Testis (tissue), 3 donors: Measurements from ENCODE around the gene BBS2. TPM values are rescaled to one million over a fixed set of nuclear protein-coding genes. Genes with fewer than 3 reads are reported as not detected.

ENCODE experiments used
- DNase-seq: peaks from one replicate; pipeline ENCODE4 v3.0.0-alpha.2; 2019
- H3K27ac ChIP-seq, 2 donors: fragments of 200-600 bp; sonication (generic); one replicate each; pipeline ENCODE4 v1.5.1; 2019
- H3K27me3 ChIP-seq: fragments of 200-600 bp; sonication (generic); one replicate; pipeline ENCODE4 v1.5.1; 2019
- H3K36me3 ChIP-seq: fragments of 200-600 bp; sonication (generic); one replicate; pipeline ENCODE4 v1.5.1; 2017; ENCODE audit warnings: low read depth; ENCODE audit errors: missing control alignments
- H3K4me1 ChIP-seq: fragments of 200-600 bp; sonication (generic); one replicate; pipeline ENCODE4 v1.5.1; 2019
- H3K4me3 ChIP-seq, 2 donors: fragments of 200-600 bp; sonication (generic); one replicate each; pipeline ENCODE4 v1.5.1; 2017 to 2019
- H3K9me3 ChIP-seq: fragments of 200-600 bp; sonication (generic); one replicate; pipeline ENCODE4 v1.5.1; 2017
- POLR2A ChIP-seq: fragments of 450-650 bp; IDR thresholded peaks from one replicate; pipeline ENCODE4 v1.6.1; 2017; ENCODE audit warnings: antibody characterized with exemption, mild to moderate bottlenecking, moderate library complexity
- WGBS, 2 donors: methylation state at CpG; one replicate each; pipeline ENCODE4 v1.1.5; 2018; 5-methylcytosine and 5-hydroxymethylcytosine counted together
- intact Hi-C: fragments of 100-400 bp; cut with DNase I; formaldehyde crosslinking; loops from one replicate; pipeline ENCODE4 v1.15.1; 2023; ENCODE audit warnings: low total_unique reads
- polyA plus RNA-seq: library from polyadenylated mRNA; stranded (reverse); fragments of 350-450 nt; fragmentation: Illumina TruSeq; extraction: RNeasy Lipid Tissue Mini Kit (QIAGEN cat#74804); gene quantifications from one replicate; pipeline ENCODE4 v1.2.3, GENCODE V29; 2014; ENCODE audit warnings: low read depth, low replicate concordance; ENCODE audit not compliant: insufficient read depth
- total RNA-seq, 2 donors: library from RNA; depleted of rRNA; stranded (reverse); fragments of >200 nt; gene quantifications; one replicate each; pipeline ENCODE4 v1.2.3, GENCODE V29; 2016
- TF ChIP-seq, protein P1 (sequence below), 3 experiments: fragments of 450-650 bp in 2 of 3; fragments of 200-600 bp in 1 of 3; sonication (generic) in 1 of 3; IDR thresholded peaks; one replicate each; pipeline ENCODE4 v1.5.1; 2016 to 2019; ENCODE audit warnings: antibody characterized with exemption in 3 of 3, mild to moderate bottlenecking in 2 of 3, moderate library complexity in 1 of 3

BBS2 gene
- total and polyA plus RNA-seq, 3 donors from 2014 or later = 70.3 to 83.6 (median 79.8) TPM

DNA sequence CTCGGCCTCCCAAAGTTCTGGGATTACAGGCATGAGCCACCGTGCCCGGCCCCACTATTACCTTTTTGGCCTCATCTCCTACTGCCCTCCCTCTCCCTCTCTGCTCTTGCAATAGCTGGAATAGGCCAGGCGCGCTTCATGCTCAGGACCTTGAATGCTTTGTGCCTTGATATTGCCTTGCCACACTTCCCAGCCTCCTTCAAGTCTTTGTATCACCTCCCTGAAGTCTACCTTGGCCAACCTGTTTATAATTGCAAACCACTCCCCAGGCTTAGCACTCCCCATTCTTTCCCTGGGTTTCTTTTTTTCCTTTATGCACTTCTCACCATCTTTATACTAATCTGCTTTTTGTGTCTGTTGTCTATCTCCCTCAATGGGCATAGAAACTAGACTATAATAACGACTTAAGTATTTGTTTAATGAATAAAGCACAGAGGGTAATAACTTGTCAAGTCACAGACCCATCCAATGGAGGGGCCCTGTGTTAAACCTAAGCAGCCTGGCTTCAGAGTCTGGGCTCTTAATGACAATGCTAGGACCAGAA is 61.8 kb downstream of the BBS2 start:
- no peak for TF ChIP-seq POLR2A
- TF ChIP-seq, protein P1, sequence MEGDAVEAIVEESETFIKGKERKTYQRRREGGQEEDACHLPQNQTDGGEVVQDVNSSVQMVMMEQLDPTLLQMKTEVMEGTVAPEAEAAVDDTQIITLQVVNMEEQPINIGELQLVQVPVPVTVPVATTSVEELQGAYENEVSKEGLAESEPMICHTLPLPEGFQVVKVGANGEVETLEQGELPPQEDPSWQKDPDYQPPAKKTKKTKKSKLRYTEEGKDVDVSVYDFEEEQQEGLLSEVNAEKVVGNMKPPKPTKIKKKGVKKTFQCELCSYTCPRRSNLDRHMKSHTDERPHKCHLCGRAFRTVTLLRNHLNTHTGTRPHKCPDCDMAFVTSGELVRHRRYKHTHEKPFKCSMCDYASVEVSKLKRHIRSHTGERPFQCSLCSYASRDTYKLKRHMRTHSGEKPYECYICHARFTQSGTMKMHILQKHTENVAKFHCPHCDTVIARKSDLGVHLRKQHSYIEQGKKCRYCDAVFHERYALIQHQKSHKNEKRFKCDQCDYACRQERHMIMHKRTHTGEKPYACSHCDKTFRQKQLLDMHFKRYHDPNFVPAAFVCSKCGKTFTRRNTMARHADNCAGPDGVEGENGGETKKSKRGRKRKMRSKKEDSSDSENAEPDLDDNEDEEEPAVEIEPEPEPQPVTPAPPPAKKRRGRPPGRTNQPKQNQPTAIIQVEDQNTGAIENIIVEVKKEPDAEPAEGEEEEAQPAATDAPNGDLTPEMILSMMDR (IDR thresholded peaks at IDR 0.05) = no peak

DNA sequence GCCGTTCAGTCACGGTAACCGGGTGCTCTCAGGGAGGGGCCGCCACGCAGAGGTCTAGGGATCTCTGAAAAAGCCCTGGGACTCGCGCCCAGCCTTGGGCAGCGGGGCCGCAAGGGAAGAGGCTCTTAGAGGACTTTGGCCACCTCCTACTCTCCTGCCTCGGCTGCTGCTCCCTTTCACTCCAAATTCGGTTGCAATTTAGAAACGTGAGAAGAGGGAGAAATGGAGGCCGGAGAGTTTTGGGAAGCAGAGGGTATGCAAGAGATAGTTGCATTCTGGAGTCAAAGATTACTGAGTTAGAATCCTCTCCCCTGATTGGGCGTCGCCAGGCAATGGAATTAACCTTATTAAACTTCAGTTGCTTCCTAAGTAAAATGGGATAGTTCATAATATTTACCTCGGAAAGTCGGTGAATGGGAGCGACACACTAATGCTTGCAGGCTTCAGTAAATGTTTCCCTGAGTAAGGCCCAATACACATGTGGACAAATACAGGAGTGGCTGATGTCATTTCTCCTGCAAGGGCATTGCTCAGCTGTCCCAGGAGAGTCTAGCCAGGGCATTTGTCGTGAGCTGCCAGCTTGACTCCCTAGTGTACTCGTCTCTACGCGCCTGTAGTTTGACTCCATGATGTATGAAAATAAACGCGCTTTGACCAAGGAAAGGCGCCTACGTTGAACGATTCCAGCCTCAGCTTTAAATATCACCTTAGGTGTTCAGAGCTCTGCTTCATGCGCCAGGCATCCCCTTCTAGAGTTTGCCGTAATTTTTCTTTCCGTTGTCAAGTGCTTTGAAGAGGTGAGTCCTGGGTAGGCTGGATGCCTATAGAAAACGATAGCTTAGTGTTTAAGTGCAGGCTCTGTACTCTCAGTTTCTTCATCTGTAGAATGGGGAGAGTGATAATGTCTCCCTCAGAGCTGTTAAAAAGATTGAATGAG is 67.8 kb downstream of the BBS2 start:
- Histone ChIP-seq H3K27me3 (no peaks in the 10 kb centered on the region), H3K27ac (peak overlapping the region; percentile 63 to 76), H3K9me3 (no peaks in the 10 kb centered on the region), H3K4me3 (peak overlapping the region; percentile 77 to 98), H3K36me3 (no peaks in the 10 kb centered on the region), H3K4me1 (peaks cover 20% of the 10 kb centered on the region)
- DNase-seq = peak; percentile 21
- TF ChIP-seq, protein P1 (IDR thresholded peaks at IDR 0.05) = no peak
- no peak for TF ChIP-seq POLR2A
- WGBS, 2 donors = 4 to 8% methylated on average over 25 to 31 of the region's 31 CpGs
- intact Hi-C loops = no loop called here

More for the DNA sequence above, 61.8 kb downstream of the BBS2 start:
- H3K4me3 ChIP-seq = no peak overlapping the region
- H3K36me3 ChIP-seq = no peaks in the 10 kb centered on the region
- no peaks in the 10 kb centered on the region for H3K4me1 ChIP-seq
- H3K27me3 ChIP-seq = no peaks in the 10 kb centered on the region
- DNase-seq = no peak
- H3K27ac ChIP-seq = no peak overlapping the region
- intact Hi-C loops = no loop called here
- 92 to 93% methylated on average over 6 of the region's 6 CpGs for WGBS, 2 donors
- H3K9me3 ChIP-seq = no peaks in the 10 kb centered on the region

DNA sequence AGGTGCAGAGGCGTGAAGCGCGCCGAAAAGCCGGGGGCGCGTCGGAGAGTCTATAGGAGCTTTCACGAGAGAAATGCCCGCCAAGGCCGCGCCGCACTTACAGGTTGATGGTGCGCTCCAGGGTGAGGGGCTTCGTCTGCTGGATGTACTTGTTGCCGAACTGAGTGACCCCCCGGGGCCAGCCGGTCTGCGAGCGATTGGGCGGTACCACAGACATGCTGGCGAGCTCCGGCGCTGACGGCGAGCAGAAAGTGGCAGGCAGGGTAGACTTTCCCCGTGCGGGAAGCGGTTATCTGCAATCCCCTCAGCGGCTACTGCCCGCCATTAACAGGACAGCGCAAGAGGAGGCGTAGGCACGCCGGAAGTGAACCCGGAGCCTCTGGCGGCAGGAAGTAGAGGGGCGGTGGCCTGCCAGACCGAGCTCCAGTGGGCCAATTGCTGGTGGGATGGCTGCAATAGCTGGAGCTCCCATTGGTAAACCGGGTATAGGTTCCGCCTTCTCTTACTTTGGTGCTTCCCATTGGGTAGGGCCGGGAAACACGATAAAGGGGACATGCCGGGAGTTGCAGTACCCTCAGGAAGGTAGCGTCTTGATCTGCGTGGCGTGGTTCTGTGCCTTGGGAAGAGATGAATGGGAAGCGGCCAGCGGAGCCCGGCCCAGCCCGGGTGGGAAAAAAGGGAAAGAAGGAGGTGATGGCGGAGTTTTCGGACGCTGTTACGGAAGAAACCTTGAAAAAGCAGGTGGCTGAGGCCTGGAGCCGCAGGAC is 68.7 kb downstream of the BBS2 start, which contains the start of the genes NUDT21 and OGFOD1:
Gene NUDT21 (minus strand): TSS at position 347 of the 767 bp plus-strand sequence. CDS start 130 bp downstream, at position 217.
Gene OGFOD1 (plus strand): TSS at position 569 of the 767 bp plus-strand sequence. CDS start 59 bp downstream, at position 628.
- WGBS, 2 donors = 0% methylated on average over 31 to 56 of the region's 56 CpGs
- H3K27me3 ChIP-seq = no peaks in the 10 kb centered on the region
- intact Hi-C loops = no loop called here
- DNase-seq = peak; percentile 99
- H3K9me3 ChIP-seq = no peaks in the 10 kb centered on the region
- H3K4me1 ChIP-seq = peaks cover 20% of the 10 kb centered on the region
- peak within 1 kb of the TSS; percentile 77 to 98 for H3K4me3 ChIP-seq
- no peaks in the 10 kb centered on the region for H3K36me3 ChIP-seq
- H3K27ac ChIP-seq = peak within 1 kb of the TSS; percentile 63 to 76
- TF ChIP-seq POLR2A = peak; percentile 47
- TF ChIP-seq, protein P1 (IDR thresholded peaks at IDR 0.05) = no peak

DNA sequence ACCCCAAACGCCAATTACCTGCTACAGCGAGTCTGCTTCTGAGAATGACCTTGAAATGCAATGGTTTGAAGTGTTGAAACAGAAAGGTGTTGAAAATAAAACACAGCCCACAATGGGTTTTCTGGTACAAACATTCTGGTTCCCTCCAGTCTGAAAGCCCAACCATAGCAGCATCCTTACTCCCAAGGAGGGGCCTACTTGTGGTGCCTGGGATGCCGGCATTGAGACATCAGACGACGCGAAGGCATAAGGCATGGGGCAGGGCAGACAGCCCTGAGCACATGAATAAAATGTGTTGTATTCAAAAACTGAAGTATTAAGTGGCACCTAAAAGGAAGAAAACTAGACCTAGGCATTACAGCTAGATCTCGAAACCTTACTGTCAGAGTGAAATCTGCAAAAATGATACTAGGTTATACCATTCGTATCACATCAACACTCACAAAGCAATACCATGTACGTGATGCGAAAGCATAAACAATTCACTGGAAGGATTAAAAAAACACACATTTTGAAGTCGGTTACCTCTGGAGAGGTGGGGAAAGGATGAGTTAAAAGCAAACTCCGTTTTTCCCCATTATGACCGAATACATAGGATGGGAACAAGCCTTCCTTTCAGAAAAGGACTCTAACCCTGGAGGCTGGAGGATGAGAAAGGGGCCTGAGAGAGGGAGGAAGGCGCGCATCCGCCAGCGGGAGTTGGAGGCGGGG is 69.4 kb downstream of the BBS2 start:
- H3K9me3 ChIP-seq = no peaks in the 10 kb centered on the region
- H3K4me1 ChIP-seq = peaks cover 20% of the 10 kb centered on the region
- peak overlapping the region; percentile 63 to 76 for H3K27ac ChIP-seq
- no peaks in the 10 kb centered on the region for H3K27me3 ChIP-seq
- peak overlapping the region; percentile 77 to 98 for H3K4me3 ChIP-seq
- WGBS, 2 donors = 4% methylated on average over 18 of the region's 18 CpGs
- no peak for TF ChIP-seq POLR2A
- intact Hi-C loops = no loop called here
- no peaks in the 10 kb centered on the region for H3K36me3 ChIP-seq
- DNase-seq = no peak
